NCI-H510A (cell line): ENCODE results near the gene ISL2.

Experiments
- DNase-seq: peaks from one replicate; lab custom pipeline; 2025; lab: John Stamatoyannopoulos, UW

The ISL2 gene

DNA sequence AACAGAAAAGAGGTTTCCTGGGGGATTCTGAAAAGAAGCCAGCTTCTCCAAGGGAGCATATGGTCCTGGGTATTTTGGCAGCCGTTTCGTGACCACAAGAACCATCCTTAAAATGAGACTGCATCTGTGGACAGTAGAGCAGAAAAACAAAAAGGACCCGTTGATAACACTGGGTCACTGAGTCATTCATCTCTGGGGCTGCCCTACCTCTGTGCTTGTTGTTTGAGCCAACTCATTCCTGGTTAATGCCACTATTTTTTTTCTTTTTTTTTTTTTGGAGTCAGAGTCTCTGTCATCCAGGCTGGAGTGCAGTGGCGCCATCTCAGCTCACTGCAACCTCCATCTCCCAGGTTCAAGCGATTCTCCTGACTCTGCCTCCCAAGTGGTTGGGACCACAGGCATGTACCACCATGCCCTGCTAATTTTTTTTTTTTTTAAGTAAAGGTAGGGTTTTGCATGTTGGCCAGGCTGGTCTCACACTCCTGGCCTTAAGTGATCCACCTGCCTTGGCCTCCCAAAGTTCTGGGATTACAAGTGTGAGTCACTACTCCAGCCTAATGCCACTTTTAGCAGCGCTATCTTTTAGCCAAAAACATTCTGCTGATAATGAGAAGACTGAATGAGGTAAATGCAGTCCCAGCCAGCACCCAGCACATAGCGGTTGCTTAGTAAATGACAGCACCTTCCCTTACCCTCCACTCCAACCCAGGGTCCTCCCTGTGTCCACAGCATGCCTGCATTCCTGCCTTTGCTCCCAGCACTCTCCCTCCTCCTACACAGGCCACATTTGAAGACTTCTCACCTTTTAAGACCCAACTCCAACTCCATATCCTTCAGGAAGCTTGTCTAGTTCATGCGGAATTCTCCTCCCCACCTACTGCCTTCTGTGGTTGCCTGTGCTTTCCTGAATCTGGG is 9.1 kb upstream of the ISL2 start:
- DNase-seq, result no peak

DNA sequence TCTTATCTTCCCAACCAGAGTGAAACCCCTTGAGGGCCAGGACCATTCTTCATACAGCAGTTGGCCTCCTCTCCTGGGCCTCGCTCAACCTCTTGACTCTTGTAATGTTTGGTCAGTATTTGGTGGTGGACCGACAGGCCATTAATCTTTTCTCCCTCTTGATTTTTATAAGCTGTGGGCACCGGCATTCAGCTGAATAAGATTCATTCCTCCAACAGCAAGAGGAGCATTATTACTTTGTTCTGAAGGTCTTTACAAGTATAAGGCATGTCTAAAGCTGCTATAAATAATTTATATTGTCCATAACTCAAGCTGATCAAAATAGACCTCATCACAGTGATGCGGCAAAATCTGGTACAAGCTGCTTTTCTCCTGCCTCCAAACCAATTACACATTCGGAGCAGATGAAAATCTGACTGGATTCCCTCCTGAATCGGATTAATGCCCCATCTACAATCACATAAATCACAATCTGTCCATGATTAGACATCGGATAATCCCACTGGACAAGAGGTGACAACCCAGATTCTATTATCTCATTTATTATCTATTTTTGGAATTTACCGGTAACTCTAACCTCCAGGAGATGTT is 8.4 kb upstream of the ISL2 start:
- no peak for DNase-seq

DNA sequence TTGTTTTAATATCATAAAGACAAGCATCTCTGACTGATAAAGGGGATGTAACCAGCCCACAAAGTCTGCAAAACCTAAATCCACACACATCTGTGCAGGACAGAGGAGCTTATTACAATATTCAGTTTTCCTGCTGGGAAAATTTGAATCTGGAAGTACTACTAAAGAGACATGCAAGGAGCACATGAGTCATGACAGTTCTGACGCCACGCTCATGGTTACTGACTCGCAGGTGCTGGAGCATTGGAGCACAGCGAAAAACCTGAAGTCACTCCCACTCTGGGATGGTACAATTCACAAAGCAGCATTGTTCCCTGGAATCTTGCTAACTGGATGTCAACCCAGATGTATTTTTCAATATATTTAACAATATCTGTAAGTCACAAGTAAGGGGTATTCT is 7.6 kb upstream of the ISL2 start:
- no peak for DNase-seq

DNA sequence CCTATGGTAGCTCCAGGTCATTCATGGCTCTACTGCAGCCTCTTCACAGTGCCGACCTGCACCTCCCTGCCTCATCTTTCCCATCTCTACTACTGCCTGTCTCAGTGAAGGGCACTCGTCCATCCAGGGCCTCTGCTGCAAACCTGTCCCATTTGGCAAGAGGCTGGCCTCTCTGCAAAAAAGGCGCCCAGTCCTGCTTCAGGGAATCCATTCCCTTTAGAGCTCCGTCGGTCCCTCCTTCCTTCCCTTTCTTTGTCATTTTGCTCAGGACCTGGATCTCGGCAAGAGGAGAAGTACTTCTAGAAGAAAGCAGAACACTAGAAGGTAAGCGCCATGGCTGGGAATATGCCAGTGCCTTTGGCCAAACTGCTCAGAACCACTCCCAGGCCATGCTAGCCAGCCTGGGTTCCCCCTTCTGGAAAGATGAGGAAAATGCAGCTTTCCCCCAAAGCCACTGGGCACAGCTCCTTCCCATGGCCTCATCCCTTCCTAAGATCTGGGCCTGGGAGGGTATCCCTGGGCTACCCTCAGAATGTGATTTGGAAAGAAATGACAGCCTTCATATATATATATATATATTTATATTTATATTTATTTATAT is 6.4 kb upstream of the ISL2 start:
- DNase-seq, result no peak

DNA sequence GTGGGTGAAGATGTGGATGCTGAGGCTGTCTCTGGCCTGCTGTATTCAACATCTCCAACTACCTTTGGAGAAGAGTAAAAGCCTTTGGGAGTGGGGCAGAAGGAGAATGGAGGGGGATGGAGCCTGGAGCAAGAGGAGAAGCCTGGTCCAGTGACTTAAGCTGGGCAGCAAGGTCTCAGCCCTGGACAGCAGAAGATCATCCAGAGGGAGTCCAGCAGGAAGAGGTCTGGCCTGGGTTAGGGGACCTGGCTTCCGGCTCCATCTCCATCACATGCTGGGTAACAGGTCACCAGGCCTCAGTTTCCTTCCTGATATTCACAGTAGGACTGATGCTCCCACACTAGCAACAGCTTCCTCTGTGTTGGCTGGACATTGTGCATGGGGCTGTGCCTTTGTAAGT is 3.8 kb upstream of the ISL2 start:
- DNase-seq, result no peak

DNA sequence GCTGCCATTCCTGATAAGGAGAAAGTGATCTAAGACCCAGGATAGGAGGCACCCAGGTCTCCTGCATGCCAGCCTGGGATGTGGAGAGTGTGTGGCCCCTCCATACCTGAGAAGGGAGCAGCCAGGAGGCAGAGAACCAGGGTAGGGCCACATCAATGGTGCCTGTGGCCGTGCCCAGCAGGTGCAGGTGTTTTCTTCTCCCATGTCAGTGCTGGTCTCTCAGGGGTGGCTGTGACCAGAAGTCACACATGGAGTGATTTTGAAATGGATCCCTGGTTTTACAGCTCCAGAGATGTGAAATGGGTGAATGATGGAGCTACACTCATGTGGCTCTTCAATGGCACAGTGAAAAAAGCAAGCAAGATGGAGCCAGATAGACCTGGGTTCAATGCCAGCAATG is 3.3 kb upstream of the ISL2 start:
- no peak for DNase-seq

DNA sequence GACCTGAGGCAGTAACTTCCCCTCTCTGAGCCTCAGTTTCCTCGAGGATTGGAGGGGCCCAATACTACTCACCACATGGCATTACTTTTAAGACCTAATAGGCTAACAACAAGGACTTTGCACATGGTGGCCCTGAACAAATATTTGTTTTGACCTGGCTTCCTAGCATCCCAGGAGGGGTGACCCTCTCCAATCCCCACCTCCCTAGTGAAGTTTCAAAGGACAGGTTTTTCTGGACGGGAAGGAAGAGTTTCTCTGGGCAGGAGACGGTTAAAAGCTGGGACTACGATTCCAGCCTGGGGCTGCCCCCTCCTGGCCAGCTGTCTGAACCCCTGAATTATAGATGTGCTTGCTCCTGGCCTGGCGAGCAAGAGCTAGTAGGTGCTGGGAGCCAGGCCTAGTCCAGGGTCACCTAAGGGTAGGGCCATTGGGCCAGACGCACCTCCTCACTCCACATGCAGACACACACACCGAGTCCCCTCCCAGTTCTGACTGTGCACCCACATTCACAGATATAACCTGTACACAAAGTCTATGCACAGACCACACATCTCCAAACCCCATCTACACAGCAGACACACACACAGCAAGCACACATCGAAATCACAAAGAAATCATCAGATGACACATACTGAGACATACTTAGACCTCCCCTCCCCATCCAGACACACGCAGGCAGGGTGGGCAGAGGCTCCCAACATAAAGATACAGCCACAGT is 2.7 kb upstream of the ISL2 start:
- DNase-seq, result no peak

DNA sequence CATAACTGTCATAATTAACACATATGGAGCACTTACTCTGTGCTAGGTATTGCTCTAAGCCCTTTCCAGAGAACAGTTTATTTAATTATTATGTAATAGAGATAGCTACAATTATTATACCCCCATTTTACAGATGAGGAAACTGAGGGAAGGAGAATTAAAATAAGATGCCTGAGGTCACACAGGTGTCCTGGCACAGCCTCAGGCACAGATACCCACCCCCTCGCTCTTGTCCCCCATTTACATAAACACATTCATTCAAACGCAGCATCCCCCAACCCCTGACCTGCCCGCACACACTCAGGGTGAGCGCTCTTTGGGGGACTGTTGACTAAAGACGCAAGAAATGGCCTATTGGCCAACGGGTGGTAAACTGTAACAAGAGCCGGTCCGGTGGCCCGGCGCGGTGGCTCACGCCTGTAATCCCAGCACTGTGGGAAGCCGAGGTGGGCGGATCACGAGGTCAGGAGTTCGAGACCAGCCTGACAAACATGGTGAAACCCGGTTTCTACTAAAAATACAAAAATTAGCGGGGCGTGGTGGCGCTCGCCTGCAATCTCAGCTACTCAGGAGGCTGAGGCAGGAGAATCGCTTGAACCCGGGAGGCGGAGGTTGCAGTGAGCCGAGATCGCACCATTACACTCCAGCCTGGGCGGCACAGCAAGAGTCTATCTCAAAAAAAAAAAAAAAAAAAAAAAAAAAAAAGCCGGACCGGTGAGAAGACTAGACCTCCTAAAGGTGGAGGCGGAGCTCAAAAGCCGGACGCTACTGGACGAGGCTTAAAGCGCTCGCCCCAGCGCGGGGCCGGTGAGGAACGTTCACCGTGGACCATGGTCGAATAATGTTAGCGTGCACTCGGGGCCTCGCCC is 1.9 kb upstream of the ISL2 start:
- DNase-seq, result no peak

DNA sequence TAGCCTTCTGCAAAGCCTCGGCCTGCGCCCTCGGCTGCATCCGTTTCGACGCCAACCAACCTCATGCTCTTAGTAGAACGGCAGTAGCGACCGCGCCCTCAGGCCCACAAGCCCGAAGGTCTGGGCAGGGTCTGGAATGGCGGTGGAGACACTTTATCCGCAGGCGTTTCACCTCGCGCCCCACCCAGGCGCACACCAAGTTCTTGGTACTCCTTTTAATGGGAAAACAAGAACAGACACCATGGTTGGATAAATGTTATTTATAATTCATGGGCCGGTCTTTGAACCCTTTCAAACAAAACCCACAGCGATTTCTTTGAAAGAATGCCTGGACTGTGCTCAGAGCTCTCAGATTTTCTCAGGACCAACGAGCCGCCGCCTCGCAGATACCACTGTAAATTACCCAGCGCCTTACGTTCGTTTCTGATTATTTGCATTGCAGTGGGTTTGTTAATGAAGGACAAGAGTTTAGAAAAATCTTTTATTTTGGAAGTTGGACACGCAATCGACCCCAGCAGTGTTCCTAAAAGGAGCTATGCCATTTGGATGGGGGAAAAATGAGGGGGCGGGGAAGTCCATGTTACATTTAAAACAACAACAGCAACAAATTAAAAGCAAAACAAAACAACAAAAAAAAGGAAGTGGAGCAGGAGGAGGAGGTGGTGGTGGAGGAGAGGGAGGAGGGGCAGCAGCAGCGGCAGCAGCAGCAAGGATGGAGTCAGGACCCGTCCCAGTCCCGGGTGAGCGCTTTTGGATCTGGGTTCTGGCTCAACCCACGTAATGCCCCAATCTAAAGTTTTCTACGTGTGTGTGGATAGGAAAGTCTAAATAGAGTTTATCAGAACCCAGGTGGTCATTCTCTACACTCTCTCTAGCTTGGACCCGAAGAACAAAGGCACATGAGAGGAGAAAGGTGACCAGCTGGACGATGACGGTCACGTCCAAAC is 993 bp upstream of the ISL2 start:
- no peak for DNase-seq

DNA sequence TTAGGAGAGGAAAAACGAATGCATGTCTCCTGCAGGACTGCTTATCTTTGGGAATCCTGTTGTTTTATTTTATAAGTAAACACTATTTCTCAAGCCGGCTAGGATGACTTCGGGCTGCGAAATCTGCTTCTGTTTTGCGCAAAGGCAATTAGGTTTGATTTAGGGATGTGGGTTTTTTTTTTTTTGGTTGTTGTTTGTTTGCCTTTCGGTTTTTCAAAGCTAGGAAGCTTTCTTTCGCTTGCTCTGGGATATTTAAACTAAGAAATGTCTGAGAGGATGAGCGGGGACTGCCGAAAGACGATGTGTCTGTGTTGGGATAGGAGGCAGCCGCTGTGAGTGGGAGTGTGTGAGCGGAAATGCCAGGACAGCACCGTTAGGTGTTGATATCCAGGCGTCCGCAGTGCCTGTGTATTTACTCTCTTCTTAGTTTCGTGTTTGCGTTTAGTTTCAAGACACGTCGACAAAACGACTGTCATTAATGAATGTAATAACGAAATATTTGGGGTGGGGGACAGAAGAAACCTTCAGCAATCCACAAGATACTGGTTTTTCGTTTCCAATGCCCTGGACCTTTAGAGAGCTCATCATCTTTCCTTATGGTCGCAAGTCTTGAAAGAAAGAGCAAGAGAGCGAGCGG is 604 bp downstream of the ISL2 start:
- no peak for DNase-seq

DNA sequence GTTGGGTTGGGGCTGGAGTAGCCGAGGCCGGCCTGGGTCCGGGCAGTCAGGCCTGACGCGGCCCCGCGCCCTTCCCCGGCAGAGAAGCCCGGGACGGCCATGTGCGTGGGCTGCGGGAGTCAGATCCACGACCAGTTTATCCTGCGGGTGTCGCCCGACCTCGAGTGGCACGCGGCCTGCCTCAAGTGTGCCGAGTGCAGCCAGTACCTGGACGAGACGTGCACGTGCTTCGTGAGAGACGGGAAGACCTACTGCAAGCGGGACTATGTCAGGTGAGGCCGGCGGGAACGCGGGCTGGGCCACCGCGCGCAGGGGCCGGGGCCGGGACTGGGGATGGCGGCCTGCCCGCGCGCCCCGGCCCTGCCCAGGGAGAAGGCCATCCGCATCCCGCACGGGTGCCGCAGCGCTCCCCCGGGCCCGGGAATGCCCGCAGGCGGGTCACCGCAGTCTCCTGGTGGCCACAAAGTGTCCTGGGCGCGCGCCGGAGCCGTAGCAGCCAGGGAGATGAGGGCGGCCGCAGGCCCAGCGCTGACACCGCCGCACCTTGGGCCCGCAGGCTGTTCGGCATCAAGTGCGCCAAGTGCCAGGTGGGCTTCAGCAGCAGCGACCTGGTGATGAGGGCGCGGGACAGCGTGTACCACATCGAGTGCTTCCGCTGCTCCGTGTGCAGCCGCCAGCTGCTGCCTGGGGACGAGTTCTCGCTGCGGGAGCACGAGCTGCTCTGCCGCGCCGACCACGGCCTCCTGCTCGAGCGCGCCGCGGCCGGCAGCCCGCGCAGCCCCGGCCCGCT is 1.3 kb downstream of the ISL2 start:
- no peak for DNase-seq

DNA sequence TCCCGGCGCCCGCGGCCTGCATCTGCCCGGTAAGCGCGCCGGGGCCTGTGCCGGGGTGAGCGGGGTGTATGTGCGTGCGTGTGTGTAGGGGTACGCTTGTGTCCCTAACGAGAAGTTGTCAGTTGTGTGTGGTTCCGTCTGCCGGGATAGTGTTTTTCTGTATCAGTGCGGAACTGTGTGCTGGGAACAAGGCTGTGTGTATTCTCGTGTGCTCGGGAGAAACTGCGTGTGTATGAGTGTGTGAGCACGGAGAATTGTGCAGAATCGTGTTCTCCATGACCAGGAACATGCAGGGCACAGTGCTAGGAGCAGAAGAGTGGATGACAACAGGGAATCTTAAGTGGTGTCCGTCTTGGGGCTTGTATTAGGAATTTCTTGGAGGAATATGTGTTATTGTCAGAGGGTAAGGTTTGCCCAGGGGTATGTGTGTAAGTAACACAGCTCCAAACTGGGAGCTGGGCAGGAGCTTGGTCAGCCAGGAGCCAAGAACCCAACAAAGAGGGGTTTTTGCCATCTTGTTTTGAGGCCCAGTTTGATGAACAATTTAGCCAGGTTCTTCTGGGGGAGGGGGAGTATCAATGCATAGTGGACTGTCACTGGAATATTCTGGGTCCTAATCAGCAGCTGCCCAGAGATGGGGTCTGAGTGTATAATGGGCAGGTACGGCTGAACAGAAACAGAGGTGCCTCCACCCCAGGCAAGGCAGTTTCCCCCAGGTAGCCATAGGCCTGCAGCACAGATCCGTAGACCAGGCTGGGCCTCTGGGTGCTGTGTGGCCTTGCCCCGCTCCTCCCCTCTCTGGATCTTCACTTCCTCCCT is 2.1 kb downstream of the ISL2 start:
- DNase-seq, result no peak

DNA sequence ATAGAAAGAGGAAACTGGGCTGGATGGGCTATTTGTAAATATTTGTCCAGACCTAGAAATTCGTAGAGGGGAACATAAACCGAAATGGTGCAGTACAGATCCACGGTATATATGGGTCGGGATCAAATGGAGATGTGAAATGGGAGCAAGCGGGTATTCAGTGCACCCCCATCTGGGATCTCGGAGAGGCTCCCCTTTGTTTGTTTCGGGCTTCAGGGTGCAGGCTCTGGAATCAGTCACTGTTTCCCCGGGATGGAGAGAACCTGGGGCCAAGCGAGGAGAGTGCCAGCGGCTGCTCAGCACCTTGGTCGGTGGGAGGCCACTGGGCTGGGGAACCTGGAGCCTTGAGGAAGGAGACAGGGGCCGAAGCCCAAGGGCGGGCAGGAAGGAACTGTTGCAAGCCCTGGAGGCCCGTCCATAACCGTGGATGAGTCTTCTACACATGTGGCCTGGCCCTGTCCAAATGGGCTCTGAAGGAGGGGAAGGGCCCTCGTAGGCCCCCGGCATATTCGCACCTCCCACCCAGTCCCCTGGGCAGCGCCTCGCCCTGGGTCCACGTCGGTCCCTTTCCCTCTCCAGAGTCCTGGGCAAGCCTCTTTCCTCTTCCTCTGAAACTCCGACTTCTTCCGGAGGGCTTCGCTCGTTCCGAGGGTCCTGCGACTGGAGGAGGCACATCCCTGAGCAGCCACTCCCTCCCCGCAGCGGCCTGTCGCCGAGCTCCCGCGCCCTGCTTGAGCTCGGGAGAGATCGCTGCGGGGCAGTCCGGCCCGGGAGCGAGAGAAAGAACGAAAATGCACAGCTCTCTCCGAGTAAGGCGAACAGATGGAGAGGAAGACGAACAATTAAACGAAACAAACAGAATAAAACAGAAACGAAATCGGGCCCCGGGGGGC is 3.0 kb downstream of the ISL2 start:
- no peak for DNase-seq

DNA sequence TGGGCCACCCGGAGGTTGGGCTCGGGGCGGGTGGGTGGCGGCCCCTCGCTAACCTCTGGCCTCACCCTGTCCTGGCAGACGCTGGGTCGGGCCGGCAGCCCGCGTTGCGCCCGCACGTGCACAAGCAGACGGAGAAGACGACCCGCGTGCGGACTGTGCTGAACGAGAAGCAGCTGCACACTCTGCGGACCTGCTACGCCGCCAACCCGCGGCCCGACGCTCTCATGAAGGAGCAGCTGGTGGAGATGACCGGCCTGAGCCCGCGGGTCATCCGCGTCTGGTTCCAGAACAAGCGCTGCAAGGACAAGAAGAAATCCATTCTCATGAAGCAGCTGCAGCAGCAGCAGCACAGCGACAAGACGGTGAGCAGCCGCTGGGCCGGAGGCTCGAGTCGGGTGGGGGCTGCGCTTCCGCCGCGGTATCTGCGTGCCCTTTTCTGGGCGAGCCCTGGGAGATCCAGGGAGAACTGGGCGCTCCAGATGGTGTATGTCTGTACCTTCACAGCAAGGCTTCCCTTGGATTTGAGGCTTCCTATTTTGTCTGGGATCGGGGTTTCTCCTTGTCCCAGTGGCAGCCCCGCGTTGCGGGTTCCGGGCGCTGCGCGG is 3.7 kb downstream of the ISL2 start:
- DNase-seq, result no peak

DNA sequence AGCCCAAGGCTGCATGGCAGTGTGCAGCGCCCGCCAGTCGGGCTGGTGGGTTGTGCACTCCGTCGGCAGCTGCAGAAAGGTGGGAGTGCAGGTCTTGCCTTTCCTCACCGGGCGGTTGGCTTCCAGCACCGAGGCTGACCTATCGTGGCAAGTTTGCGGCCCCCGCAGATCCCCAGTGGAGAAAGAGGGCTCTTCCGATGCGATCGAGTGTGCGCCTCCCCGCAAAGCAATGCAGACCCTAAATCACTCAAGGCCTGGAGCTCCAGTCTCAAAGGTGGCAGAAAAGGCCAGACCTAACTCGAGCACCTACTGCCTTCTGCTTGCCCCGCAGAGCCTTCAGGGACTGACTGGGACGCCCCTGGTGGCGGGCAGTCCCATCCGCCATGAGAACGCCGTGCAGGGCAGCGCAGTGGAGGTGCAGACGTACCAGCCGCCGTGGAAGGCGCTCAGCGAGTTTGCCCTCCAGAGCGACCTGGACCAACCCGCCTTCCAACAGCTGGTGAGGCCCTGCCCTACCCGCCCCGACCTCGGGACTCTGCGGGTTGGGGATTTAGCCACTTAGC is 4.3 kb downstream of the ISL2 start:
- DNase-seq, result no peak

DNA sequence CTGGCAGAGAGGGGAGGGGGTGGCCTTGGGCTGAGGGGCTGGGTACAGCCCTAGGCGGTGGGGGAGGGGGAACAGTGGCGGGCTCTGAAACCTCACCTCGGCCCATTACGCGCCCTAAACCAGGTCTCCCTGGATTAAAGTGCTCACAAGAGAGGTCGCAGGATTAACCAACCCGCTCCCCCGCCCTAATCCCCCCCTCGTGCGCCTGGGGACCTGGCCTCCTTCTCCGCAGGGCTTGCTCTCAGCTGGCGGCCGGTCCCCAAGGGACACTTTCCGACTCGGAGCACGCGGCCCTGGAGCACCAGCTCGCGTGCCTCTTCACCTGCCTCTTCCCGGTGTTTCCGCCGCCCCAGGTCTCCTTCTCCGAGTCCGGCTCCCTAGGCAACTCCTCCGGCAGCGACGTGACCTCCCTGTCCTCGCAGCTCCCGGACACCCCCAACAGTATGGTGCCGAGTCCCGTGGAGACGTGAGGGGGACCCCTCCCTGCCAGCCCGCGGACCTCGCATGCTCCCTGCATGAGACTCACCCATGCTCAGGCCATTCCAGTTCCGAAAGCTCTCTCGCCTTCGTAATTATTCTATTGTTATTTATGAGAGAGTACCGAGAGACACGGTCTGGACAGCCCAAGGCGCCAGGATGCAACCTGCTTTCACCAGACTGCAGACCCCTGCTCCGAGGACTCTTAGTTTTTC is 4.9 kb downstream of the ISL2 start:
- no peak for DNase-seq
